Ramos (cell line): ENCODE measurements around the gene GOSR1.
"Not testable (repeated sequence)": the region's sequence is repeated elsewhere in the genome, so short reads cannot be mapped to it uniquely, and the experiment has no call there.

Experiments
- in situ Hi-C: fragments of 300-500 bp; cut with MboI; formaldehyde crosslinking; loops from one replicate; pipeline ENCODE4 v1.14.3; 2022; ENCODE audit warnings: low sequenced_read_pairs; ENCODE audit not compliant: unreplicated experiment

Gene GOSR1

GRCh38 chr17:30477083-30477773 is at the start of gene GOSR1:
TSS of gene GOSR1 (plus strand) at chr17:30477408. CDS start at chr17:30477434, 26 bp downstream.
- in situ Hi-C loops = no loop called here

- in situ Hi-C loops = no loop called here
These were observed 49.6 kb upstream of the GOSR1 start for GRCh38 chr17:30427611-30428010.

GRCh38 chr17:30429155-30429554 is 48.1 kb upstream of the GOSR1 start:
- in situ Hi-C loops = no loop called here

GRCh38 chr17:30433514-30433913 is 43.7 kb upstream of the GOSR1 start:
- in situ Hi-C loops = no loop called here

GRCh38 chr17:30436729-30437128 is 40.5 kb upstream of the GOSR1 start:
- in situ Hi-C loops = no loop called here

- in situ Hi-C loops = no loop called here
These were observed 33.5 kb upstream of the GOSR1 start for GRCh38 chr17:30443721-30444120.

GRCh38 chr17:30446640-30447039 is 30.6 kb upstream of the GOSR1 start:
- in situ Hi-C loops = not testable (repeated sequence)

- in situ Hi-C loops = no loop called here
These were observed 27.7 kb upstream of the GOSR1 start for GRCh38 chr17:30449480-30449879.

- in situ Hi-C loops = no loop called here
These were observed 26.8 kb upstream of the GOSR1 start for GRCh38 chr17:30450125-30451027.

GRCh38 chr17:30454635-30455034 is 22.6 kb upstream of the GOSR1 start:
- in situ Hi-C loops = no loop called here

GRCh38 chr17:30458371-30458770 is 18.8 kb upstream of the GOSR1 start:
- in situ Hi-C loops = no loop called here

GRCh38 chr17:30458797-30459413 is 18.3 kb upstream of the GOSR1 start:
- in situ Hi-C loops = not testable (repeated sequence)

- in situ Hi-C loops = no loop called here
These were observed 8.7 kb upstream of the GOSR1 start for GRCh38 chr17:30468465-30468864.

- in situ Hi-C loops = no loop called here
These were observed 4.8 kb upstream of the GOSR1 start for GRCh38 chr17:30472238-30472890.

GRCh38 chr17:30475206-30475605 is 2.0 kb upstream of the GOSR1 start:
- in situ Hi-C loops = no loop called here

- in situ Hi-C loops = no loop called here
These were observed 504 bp upstream of the GOSR1 start for GRCh38 chr17:30476726-30477082.

- in situ Hi-C loops = no loop called here
These were observed 537 bp downstream of the GOSR1 start for GRCh38 chr17:30477774-30478115.

GRCh38 chr17:30482555-30482954 is 5.3 kb downstream of the GOSR1 start:
- in situ Hi-C loops = no loop called here

GRCh38 chr17:30483159-30483558 is 6.0 kb downstream of the GOSR1 start:
- in situ Hi-C loops = no loop called here

GRCh38 chr17:30493780-30494179 is 16.6 kb downstream of the GOSR1 start:
- in situ Hi-C loops = no loop called here

- in situ Hi-C loops = no loop called here
These were observed 18.4 kb downstream of the GOSR1 start for GRCh38 chr17:30495586-30495985.
